SIG-M5 (cell line): Measurements from ENCODE around the gene GSTCD.

Experiments
- DNase-seq: peaks from one replicate; lab custom pipeline; 2025; lab: John Stamatoyannopoulos, UW

GSTCD gene

GRCh38 chr4:105894660-105895582 is 186.3 kb downstream of the GSTCD start, which contains the start of gene NPNT:
TSS of gene NPNT (plus strand) at chr4:105895471. CDS start at chr4:105895653, 182 bp downstream.
- no peak for DNase-seq

GRCh38 chr4:105895583-105896460 is 187.2 kb downstream of the GSTCD start:
- DNase-seq = no peak

- no peak for DNase-seq
Measured at GRCh38 chr4:105896461-105896942, 187.9 kb downstream of the GSTCD start.
